Measurements from ENCODE around the gene OR7G2.
"Not testable (repeated sequence)": the region's sequence is repeated elsewhere in the genome, so short reads cannot be mapped to it uniquely, and the experiment has no call there.

OR7G2 gene

DNA sequence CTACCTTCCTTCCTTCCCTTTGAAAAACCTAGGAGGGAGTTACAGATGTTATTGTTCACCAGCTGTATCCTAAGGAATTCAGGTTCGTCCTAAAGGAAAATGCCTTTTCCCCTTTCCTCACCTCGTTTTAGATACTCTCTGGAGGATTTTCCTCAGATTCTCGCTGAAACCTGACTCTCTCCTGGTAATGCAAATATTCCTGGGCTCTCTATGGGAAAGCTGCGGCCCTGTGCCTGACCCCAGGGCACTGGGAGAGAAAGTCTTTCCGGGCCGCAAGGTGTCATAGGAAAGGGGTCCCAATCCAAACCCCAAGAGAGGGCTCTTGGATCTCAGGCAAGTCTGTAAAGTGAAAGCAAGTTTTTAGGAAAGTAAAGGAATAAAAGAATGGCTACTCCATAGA lies 33.5 kb downstream of the OR7G2 start:
- DNase-seq (ENCODE audit: low spot score): no peak

DNA sequence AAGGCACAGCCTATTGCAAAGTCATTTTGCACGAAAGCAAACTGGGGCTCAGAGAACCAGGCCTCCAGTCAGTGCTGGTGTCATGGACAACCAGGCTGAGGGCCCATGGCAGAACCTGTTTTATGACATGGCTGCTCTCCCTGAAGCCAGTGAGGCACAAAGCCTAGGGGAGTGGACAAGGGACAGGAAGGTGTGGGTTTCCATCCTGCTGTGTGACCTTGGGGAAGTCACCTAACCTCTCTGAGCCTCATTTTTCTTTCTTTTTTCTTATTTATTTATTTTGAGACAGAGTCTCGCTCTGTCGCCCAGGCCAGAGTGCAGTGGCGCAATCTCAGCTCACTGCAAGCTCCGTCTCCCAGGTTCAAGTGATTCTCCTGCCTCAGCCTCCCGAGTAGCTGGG lies 35.6 kb downstream of the OR7G2 start:
- DNase-seq (ENCODE audit: low spot score): not testable (repeated sequence)

DNA sequence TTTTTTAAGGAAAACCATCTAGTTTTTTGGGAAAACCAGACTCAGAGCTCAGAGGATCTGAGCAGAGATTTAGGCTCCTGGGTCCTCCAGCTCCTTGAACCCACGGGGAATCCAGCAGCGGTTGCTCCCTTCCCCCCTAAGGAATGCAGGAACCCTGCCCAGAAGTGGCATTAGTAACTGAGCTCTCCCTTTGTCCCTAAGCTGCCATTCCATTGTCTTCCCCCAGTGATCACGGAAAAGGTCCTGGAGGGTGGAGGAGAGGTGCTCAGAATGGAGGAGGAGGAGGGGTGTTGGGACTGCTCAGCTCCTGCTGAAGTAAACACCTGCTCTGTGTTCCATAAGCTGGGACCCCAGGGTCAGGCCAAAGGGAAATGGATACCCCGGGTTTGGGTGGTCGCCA lies 37.2 kb downstream of the OR7G2 start:
- DNase-seq (ENCODE audit: low spot score): no peak

DNA sequence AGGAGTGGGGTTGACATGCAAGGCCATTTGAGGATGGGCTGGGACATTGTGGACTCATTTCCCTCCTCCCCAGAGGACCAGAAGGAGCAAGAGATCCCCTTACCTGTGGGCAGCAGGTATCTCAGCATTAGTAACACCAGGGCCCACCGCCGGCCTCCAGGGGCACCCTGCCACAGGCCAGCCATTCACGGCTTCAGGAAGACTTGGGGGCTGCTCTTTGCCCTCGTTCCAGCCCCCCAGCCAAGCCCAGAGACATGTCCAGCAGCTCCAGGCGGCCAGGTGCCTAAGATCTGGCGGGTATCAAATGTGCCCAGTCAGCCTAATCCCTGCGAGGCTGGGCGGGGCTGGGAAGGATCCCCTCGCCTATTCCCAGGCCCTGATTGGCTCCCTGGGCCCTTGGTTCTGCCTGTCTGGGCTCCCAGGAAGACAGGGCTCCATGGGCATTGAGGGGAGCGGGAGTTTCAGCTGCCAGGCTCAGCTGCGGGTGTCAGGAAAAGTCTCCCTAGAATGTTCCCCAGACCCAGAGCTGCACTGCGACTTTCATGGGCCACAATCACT lies 41.7 kb downstream of the OR7G2 start:
- no peak for DNase-seq (ENCODE audit: low spot score)

DNA sequence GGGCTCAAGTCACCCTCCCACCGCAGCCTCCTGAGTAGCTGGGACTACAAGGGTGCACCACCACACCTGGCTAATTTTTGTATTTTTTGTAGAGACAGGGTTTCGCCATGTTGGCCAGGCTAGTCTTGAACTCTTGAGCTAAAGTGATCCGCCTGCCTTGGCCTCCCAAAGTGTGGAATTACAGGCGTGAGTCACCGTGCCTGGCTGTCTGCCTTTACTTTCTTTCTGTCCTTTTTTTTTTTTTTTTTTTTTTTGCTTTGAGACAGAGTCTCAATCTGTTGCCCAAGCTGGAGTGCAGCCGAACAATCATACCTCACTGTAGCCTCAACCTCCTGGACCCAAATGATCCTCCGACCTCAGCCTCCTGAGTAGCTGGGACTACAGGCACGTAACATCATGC lies 45.4 kb downstream of the OR7G2 start:
- no peak for DNase-seq (ENCODE audit: low spot score)

DNA sequence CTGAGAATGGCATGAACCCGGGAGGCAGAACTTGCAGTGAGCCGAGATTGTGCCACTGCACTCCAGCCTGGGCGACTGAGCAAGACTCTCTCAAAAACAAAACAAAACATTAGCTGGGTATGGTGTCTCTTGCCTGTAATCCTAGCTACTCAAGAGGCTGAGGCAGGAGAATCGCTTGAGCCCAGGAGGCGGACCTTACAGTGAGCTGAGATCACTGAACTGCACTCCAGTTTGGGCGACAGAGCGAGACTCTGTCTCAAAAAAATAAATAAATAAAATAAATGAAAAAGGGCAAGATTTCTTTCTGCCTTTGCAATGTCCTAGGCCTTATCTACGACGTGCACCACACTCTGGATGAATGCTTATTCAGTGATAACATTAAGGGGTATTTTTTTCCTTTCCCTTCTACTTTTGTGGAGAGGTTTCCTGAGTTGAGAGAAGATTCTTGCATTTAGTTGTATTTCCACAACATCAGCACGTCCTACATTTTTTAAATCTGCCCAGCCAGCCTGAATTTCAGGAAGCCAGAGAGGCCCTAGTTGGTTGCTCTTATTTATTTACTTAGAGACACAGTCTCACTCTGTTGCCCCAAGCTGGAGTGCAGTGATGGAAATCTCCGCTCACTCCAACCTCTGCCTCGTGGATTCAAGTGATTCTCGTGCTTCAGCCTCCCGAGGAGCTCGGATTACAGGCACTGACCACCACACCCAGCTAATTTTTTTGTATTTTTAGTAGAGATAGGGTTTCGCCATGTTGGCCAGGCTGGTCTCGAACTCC lies 46.5 kb downstream of the OR7G2 start:
- DNase-seq (ENCODE audit: low spot score): no peak

DNA sequence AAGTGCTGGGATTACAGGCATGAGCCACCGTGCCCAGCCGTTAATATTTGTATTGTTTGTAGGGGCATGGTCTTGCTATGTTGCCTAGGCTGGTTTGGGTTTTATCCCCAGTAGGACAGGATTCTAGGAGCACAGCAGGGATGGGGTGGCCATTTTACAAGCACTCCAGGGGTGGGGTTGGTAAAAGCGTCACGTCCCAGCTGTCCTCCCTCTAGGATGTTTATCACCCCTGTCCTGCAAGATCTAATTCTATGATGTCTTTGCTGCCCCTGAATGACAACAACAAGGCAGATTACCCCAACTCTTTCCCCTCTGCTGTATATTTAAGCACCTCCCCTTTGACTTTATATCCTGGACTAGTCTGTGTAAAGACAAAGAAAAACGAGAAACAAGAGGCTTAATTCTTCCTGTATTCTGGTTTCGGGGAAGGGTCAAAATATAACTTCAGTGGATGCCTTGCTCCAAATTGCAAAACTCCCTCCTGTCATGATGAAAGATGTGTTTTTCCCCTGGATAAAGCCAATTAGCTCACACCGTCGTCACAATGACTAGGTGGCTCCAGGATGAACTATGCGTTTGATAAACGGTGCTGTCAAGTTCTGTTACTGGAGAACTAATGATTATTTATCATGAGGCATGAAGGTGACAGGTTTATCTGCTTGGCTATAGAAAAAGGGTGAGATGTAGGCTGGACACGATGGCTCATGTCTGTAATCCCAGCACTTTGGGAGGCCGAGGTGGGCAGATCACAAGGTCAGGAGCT lies 48.2 kb downstream of the OR7G2 start:
- no peak for DNase-seq (ENCODE audit: low spot score)

DNA sequence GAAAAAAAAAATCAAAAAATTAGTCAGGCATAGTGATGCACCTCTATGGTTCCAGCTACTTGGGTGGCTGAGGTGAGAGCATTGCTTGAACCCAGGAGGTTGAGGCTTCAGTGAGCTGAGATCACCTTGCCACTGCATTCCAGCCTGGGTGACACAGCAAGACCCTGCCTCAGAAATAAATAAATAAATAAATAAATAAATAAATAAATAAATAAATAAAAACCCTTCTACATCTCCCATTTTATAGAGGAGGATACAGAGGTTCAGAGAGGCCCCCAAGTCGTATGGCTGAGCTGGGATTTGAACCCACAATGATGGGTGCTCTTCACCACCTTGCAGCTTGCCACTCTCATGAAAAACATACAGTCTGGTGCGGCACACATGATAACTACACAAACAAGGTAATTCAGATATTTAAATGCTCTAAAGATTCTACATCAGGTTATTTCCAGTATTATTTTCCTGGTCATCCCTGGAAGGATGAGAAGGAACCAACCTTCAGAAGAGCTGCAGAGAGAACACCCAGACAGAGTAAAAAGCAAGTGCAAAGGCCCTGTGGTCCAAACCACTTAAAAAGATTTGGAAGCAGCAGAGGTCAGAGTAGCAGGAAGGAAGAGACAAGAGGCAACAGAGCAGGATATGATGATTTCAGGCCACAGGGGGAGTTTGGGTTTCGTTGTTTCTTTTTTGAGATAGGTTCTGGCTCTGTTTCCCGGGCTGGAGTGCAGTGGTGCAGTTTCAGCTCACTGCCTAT lies 49.6 kb downstream of the OR7G2 start:
- no peak for DNase-seq (ENCODE audit: low spot score)

DNA sequence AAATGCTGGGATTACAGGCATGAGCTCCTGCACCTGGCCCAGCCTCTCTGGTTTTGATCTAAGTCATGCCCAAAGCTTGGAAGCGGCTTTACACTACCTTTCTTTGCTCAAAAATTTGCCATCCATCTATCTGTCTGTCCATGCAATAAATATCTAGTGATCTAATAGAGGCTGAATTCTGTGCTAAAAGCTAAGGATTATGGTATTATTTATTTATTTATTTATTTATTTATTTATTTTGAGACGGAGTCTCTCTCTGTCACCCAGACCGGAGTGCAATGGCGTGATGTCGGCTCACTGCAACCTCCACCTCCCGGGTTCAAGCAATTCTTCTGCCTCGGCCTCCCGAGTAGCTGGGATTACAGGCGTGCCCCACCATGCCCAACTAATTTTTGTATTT lies 51.1 kb downstream of the OR7G2 start:
- not testable (repeated sequence) for DNase-seq (ENCODE audit: low spot score)

DNA sequence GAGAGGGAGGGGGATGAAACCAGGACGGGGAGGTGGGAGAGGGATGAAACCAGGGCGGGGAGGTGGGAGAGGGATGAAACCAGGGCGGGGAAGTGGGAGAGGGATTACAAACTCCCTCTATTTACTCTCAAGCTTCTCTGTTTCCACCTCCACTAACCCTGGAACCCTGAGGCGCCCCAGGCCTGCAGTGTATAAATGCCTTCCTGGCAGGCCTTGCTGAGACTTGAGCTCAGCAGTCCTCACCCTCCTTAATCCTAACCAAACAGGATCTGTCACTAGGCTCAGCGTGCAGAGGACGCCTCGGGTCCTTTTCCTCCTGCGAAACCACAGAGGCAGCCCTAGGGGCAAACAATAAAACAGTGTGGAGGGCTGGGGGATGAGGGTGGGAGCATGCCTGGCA lies 52.5 kb downstream of the OR7G2 start:
- DNase-seq (ENCODE audit: low spot score): no peak

DNA sequence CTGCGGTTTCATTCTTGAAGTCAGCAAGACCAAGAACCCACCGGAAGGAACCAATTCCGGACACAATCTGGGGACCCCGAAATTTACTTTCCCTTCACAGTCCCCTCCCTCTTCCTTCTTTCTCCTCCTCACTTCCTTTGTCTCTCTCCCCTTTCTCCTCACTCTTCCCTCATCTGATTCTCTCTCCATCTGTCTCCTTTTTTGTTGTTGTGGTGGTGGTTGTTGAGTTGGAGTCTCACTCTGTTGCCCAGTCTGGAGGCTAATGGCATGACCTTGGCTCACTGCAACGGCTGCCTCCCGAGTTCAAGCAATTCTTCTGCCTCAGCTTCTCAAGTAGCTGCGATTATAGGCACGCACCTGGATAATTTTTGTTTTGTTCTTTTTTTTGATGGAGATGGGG lies 53.1 kb downstream of the OR7G2 start:
- DNase-seq (ENCODE audit: low spot score): no peak

DNA sequence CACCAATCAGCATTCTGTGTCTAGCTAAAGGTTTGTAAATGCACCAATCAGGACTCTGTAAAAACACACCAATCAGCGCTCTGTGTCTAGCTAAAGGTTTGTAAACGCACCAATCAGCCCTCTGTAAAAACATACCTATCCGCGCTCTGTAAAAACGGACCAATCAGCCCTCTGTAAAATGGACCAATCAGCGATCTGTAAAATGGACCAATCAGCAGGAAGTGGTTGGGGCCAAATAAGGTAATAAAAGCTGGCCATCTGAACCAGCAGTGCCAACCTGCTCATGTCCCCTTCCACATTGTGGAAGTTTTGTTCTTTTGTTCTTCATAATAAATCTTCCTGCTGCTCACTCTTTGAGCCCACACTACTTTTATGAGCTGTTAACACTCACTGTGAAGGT lies 53.6 kb downstream of the OR7G2 start:
- not testable (repeated sequence) for DNase-seq (ENCODE audit: low spot score)

DNA sequence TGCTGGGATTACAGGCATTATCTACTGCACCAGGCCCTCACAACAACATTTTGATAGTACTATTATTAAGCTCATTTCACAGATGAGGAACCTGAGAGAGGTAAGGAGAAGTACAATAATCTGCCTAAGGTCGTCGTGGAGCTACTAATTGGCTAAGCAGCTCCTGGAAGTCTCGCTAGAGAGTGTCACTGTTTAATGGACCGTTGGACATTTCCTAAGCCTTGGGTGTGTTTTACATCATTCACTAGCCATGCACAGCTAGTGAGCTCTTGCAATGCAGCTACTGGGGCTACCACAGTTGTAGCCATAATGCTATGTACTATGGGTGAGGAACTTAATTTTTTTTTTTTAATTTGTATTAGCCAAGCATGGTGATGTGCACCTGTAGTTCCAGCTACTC lies 54.4 kb downstream of the OR7G2 start:
- DNase-seq (ENCODE audit: low spot score): no peak
